RWPE1 (cell line): ENCODE results near the gene RGL1.
"Not testable (repeated sequence)": the region's sequence is repeated elsewhere in the genome, so short reads cannot be mapped to it uniquely, and the experiment has no call there.

Source experiments
- CTCF ChIA-PET: fragments of 350-600 bp; sonication (Branson Sonifier 250); formaldehyde crosslinking; extraction: SDS; loops from one replicate; lab custom pipeline; 2021; lab: Yijun Ruan, JAX
- POLR2A ChIA-PET: fragments of 400-600 bp; formaldehyde crosslinking; extraction: SDS; loops from one replicate; lab custom pipeline; 2020; ENCODE audit warnings: antibody characterized with exemption; ENCODE audit not compliant: low non-redundant PET; lab: Yijun Ruan, JAX
- DNase-seq: peaks from one replicate; pipeline ENCODE4 v3.0.0; 2012; ENCODE audit warnings: low spot score
- H3K27ac ChIP-seq: fragments of 450-650 bp; 2 replicates; pipeline ENCODE4 v1.5.1; 2017
- TF ChIP-seq, protein P1 (sequence below): fragments of 450-650 bp; conservative IDR thresholded peaks from 2 replicates; pipeline ENCODE4 v1.5.1; 2017; ENCODE audit warnings: low read depth, mild to moderate bottlenecking

RGL1 gene

DNA sequence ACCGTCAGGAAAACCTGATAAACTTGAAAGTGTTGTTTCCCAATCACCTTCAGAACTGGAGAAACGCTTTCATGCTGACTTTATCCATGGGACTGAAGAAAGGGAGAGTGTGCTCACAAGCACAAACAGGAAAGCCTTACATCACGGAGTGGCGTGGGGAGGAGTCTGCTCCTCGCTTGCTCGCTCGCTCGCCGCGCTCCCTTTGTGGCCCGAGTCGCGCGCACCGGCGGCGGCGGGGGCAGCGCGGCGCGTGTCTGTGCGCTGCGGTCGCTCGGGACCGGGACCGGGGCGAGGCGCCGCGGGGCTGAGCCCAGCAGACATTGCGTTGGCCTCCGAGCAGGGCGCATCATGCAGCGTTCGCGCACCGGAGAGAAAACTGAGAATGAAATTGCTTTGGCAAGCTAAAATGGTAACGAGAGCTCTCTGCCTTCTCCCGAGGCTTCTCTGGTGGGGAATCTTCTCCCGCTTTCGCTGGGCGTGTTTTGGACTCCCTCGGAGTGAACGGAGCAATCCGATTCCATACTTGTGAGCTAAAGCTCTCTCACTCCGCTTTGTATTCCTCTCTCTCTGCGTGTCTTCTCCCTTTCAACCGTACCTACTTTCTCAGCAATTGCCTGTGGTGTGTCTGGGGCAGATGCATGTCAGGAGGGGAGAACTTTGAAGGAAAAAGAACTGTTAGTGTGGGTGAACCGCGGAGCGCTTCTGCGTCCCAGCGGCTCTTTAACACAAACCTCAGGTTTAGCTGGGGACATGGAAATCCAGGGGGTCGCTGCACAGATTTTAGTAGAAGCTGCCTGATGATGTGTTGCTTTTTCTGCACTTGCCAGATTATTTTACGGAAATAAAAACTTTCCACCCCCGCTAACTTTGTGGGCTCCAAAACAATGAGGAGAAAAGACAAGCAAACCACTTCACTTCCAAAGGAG, at the start of gene RGL1:
Gene RGL1, plus strand, starts transcription at position 205 of the 926 bp plus-strand sequence. Its CDS starts 178 bp downstream, at position 383.
- peak; percentile 32 for DNase-seq
- ChIA-PET CTCF (interaction anchor here (1.1 kb wide), 1 partner anchor 160 kb away, joined by 3 read pairs; no protein-coding TSS in a partner anchor), POLR2A (no interaction called here)
- TF ChIP-seq, protein P1, sequence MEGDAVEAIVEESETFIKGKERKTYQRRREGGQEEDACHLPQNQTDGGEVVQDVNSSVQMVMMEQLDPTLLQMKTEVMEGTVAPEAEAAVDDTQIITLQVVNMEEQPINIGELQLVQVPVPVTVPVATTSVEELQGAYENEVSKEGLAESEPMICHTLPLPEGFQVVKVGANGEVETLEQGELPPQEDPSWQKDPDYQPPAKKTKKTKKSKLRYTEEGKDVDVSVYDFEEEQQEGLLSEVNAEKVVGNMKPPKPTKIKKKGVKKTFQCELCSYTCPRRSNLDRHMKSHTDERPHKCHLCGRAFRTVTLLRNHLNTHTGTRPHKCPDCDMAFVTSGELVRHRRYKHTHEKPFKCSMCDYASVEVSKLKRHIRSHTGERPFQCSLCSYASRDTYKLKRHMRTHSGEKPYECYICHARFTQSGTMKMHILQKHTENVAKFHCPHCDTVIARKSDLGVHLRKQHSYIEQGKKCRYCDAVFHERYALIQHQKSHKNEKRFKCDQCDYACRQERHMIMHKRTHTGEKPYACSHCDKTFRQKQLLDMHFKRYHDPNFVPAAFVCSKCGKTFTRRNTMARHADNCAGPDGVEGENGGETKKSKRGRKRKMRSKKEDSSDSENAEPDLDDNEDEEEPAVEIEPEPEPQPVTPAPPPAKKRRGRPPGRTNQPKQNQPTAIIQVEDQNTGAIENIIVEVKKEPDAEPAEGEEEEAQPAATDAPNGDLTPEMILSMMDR, result no peak
- no peak within 1 kb of the TSS for H3K27ac ChIP-seq

DNA sequence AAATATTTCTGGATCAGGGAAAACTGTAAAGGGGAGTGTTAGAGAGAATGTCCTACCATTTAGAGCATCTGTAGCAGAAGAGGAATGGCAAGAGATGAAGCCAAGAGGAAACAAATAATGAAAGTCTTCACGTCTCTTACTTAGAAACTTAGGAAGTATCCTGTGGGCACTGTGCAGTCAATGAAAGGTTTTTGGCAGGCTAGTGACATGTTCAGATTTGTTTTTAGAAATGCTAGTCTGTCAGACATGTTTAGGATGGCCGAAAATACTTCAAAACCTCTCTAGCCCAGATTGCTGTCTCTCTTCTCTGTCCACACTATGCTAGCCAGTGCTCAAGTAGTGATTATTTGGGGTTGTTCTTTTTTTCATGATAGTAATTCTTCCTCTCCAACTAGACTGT, 48.6 kb upstream of the RGL1 start:
- CTCF ChIA-PET, result no interaction called here
- TF ChIP-seq, protein P1, result no peak
- DNase-seq, result no peak
- POLR2A ChIA-PET, result no interaction called here
- H3K27ac ChIP-seq, result no peak overlapping the region

DNA sequence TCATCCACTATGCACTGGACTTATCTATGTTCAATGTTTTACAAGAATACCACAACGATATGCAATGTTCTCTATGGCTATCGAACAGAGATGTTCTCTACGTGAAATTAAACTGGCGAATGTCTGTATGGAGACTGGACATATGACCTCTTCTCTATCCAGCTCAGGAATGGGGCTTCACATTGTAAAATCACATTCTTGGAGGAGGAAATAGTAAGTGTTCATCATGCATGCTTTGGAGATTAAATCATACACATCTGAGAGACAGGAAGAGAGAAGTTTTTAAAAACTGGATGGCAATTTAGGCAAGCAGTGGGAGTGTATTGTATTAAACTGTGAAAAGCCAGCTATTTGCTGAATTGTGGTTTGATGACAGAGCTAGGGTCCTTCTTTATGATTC, 47.9 kb upstream of the RGL1 start:
- H3K27ac ChIP-seq, result no peak overlapping the region
- peak; percentile 24 for DNase-seq
- CTCF ChIA-PET, result no interaction called here
- POLR2A ChIA-PET, result no interaction called here
- TF ChIP-seq, protein P1, result no peak

DNA sequence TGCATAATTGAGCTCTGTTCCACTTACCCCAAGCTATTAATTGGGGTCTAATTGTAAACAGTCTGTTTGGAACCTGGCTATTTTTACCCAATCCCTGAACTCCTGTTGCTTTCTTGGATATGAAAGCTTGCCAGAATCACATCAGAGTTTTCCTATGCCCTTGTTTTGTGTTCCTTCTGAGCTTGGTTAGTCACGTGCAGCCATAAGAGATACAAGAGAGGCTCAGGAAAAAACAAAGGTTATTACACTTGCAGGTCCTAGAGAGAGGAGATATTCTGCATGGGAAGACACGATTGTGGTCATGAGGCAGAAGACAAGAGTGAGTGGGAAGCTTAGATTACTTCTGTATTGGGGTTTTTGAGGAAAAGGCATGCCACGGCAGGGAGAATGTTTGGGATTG, 46.0 kb upstream of the RGL1 start:
- ChIA-PET POLR2A (no interaction called here), CTCF (interaction anchor here (0.6 kb wide), 2 partner anchors 9 to 34 kb away, joined by 3 read pairs; no protein-coding TSS in a partner anchor)
- no peak overlapping the region for H3K27ac ChIP-seq
- no peak for DNase-seq
- TF ChIP-seq, protein P1, result no peak

DNA sequence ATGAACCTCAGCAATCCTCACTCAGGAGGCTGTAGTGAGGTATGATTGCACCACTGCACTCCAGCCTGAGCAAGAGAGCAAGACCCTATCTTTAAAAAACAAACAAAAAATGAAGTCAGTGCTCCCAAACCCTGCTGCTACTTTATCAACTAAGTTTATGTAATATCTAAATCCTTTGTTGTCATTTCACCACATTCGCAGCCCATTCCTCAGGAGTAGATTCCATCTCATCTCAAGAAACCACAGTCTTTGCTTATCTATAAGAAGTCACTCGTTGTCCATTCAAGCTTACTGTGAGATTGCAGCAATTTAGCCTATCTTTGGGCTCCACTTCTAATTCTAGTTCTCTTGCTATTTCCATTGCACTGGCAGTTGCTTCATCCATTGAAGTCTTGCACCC, 44.3 kb upstream of the RGL1 start:
- CTCF ChIA-PET, result no interaction called here

DNA sequence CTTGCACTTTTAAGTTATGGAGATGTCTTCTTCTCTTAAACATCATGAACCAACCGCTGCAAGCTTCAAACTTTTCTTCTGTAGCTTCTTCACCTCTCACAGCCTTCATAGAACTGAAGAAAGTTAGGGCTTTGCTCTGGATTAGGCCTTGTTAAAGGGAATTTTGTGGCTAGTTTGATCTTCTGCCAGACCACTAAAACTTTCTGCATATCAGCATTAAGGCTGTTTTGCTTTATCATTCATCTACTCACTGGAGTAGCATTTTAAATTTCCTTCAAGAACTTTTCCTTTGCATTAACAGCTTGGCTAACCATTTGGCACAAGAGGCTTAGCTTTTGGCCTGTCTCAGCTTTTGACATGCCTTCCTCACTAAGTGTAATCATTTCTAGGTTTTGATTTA, 43.0 kb upstream of the RGL1 start:
- TF ChIP-seq, protein P1, result no peak
- CTCF ChIA-PET, result no interaction called here
- POLR2A ChIA-PET, result no interaction called here
- no peak overlapping the region for H3K27ac ChIP-seq
- no peak for DNase-seq

More for the DNA sequence above, 44.3 kb upstream of the RGL1 start:
- DNase-seq, result no peak
- TF ChIP-seq, protein P1, result no peak
- H3K27ac ChIP-seq, result no peak overlapping the region
- POLR2A ChIA-PET, result no interaction called here

DNA sequence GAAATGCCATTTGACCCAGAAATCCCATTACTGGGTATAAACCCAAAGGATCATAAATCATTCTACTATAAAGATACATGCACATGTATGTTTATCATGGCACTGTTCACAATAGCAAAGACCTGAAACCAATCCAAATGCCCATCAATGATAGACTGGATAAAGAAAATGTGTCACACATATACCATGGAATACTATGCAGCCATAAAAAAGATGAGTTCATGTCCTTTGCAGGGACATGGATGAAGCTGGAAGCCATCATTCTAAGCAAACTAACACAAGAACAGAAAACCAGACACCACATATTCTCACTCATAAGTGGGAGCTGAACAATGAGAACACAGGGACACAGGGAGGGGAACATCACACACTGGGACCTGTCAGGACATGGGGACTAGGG, 42.1 kb upstream of the RGL1 start:
- H3K27ac ChIP-seq, CTCF ChIA-PET, DNase-seq, POLR2A ChIA-PET: not testable (repeated sequence)
